ENCODE data around the gene CYSLTR1. TPM values are rescaled to one million over a fixed set of nuclear protein-coding genes. Genes with fewer than 3 reads are reported as not detected.
"Not testable (repeated sequence)": the region's sequence is repeated elsewhere in the genome, so short reads cannot be mapped to it uniquely, and the experiment has no call there.

Gene CYSLTR1
- total RNA-seq, 1 donor: not detected

DNA sequence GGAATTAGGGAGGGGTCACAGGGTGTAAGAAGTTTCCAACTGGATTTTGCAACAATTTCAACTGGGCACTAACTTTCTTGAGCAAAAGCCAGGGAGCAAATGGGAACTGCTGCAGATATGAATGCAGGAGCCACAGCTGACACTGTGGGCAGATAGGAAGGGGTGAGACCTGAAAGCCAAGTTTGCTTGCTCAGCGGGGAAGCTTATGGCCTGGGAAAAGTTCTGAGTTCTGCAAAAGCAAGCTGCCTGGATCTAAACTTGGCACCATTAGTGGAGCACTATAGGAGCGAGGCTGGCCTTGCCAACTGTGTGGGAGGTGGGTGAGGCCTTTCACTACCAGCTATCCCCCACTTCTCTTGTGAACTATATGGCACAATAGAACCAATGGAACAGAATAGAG is 11.1 kb downstream of the CYSLTR1 start:
- H3K4me3 ChIP-seq (ENCODE audit: low read depth, low read length): no peak overlapping the region
- TF ChIP-seq, protein P1, sequence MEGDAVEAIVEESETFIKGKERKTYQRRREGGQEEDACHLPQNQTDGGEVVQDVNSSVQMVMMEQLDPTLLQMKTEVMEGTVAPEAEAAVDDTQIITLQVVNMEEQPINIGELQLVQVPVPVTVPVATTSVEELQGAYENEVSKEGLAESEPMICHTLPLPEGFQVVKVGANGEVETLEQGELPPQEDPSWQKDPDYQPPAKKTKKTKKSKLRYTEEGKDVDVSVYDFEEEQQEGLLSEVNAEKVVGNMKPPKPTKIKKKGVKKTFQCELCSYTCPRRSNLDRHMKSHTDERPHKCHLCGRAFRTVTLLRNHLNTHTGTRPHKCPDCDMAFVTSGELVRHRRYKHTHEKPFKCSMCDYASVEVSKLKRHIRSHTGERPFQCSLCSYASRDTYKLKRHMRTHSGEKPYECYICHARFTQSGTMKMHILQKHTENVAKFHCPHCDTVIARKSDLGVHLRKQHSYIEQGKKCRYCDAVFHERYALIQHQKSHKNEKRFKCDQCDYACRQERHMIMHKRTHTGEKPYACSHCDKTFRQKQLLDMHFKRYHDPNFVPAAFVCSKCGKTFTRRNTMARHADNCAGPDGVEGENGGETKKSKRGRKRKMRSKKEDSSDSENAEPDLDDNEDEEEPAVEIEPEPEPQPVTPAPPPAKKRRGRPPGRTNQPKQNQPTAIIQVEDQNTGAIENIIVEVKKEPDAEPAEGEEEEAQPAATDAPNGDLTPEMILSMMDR (IDR thresholded peaks at IDR 0.05; ENCODE audit: insufficient read depth, low read depth, low read length): no peak
- no peak for DNase-seq (ENCODE audit: low read depth)

DNA sequence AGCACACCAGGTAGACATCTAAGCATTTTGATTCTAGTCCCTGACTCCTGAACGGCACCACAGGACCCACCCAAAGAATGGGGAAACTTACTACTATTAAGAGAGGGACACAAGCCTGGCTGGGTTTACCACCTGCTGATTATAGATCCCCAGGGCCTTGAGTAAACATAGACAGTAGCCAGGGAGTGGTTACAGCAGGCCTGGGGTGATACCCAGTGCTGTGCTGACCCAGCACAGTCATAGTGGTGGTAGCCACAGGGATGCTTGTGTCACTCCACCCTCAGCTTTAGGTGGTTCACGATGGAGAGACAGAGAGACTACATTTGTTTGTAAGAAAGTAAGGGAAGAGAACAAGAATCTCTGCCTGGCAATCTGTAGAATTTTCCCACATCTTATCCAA is 11.7 kb downstream of the CYSLTR1 start:
- no peak overlapping the region for H3K4me3 ChIP-seq (ENCODE audit: low read depth, low read length)
- no peak for DNase-seq (ENCODE audit: low read depth)
- TF ChIP-seq, protein P1 (IDR thresholded peaks at IDR 0.05; ENCODE audit: insufficient read depth, low read depth, low read length): no peak

DNA sequence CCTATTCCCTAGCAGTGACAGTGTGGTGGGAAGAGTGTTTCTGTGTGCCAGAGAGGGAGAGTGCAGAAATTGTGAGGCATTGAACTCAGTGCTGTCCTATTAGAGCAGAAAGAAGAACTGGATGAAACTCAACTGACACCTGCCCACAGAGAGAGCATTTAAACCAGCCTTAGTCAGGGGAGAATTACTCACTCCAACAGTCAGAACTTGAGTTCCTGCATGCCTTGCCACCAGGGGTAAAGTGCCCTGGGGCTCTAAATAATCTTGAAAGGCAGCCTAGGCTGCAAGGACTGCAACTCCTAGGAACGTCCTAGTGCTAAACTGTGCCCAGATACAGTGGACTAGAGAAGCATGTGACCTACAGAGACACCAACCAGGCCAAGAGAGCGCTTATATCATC is 12.8 kb downstream of the CYSLTR1 start:
- TF ChIP-seq, protein P1 (IDR thresholded peaks at IDR 0.05; ENCODE audit: insufficient read depth, low read depth, low read length): no peak
- no peak for DNase-seq (ENCODE audit: low read depth)

DNA sequence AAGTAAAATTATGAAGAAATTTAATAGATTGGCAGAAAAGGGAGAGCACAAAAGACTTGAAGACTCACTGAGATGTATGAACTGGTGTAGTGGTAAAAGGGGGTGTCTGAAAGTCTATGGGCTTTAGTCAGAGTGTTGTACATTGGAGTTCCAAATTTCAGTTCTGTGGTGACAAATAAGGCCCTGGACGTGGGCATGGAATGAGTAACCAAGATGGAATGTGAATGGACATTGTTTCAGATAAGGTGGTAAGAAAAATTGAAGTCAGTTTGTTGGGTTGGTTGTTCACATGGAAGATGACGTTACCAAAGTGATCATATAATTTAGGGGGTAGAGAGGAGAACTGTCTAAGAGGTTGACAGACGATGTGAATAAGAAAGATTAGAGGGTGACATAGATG is 13.9 kb downstream of the CYSLTR1 start:
- DNase-seq (ENCODE audit: low read depth): no peak
- no peak overlapping the region for H3K4me3 ChIP-seq (ENCODE audit: low read depth, low read length)
- TF ChIP-seq, protein P1 (IDR thresholded peaks at IDR 0.05; ENCODE audit: insufficient read depth, low read depth, low read length): no peak

More for the DNA sequence above, 12.8 kb downstream of the CYSLTR1 start:
- no peak overlapping the region for H3K4me3 ChIP-seq (ENCODE audit: low read depth, low read length)

DNA sequence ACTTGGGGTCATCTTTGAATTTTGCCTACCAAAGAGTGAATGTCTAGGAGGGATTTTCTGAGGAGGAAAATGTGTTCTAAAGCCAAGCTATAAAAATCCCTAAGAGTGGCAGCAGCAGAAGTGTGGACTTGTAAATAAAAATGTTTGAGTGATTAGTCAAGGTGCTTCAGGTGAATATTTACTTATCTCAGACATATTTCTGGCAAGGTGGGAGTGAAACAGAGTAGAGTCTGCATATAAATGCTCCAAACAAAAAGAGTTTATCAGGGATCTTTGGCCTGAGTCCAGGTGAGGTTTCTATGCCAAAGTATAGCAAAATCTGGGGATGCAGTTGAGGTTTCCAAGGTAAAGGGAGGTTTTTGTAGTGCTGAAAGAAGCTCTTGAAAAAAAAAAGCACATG is 19.7 kb downstream of the CYSLTR1 start:
- TF ChIP-seq, protein P1 (IDR thresholded peaks at IDR 0.05; ENCODE audit: insufficient read depth, low read depth, low read length): no peak
- H3K4me3 ChIP-seq (ENCODE audit: low read depth, low read length): no peak overlapping the region
- DNase-seq (ENCODE audit: low read depth): no peak

DNA sequence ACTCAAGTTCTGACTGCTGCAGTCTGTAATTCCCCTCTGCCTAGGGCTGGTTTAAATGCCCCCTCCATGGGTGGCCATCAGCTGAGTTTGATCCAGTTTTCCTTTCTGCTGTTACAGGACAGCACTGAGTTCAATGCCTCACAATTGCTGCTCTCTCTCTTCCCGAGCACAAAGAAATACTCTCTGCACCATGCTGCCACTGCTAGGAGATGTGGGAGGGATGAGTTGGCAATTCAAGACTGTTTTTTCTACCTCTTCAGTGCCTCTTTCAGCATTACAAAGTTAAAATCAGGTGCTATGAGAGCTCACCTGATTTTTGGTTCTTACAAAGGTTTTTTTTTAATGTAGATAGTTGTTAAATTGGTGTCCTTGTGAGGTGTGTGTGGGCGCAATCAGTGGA is 24.3 kb downstream of the CYSLTR1 start:
- no peak overlapping the region for H3K4me3 ChIP-seq (ENCODE audit: low read depth, low read length)
- TF ChIP-seq, protein P1 (IDR thresholded peaks at IDR 0.05; ENCODE audit: insufficient read depth, low read depth, low read length): no peak
- no peak for DNase-seq (ENCODE audit: low read depth)

DNA sequence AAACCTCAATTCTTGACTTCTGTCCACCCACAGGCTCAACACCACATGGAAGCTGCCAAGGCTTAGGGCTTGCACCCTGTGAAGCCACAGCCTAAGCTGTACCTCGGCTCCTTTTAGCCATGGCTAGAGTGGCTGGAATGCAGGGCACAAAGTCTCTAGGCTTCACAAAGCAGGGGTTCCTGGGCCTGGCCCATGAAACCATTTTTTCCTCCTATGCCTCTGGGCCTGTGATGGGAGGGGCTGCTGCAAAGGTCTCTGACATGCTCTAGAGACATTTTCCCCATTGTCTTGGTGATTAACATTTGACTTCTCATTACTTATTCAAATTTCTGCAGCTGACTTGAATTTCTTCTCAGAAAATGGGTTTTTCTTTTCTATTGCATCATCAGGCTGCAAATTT is 26.5 kb downstream of the CYSLTR1 start:
- DNase-seq (ENCODE audit: low read depth); H3K4me3 ChIP-seq (ENCODE audit: low read depth, low read length): not testable (repeated sequence)

All from fibroblast of villous mesenchyme (primary cell).